Osteocyte (in vitro differentiated cells): Measurements from ENCODE around the gene RABGAP1L. TPM values are rescaled to one million over a fixed set of nuclear protein-coding genes. Genes with fewer than 3 reads are reported as not detected.

Experiments
- DNase-seq: peaks from one replicate; pipeline ENCODE4 v3.0.0; 2021; ENCODE audit warnings: mixed read lengths; ENCODE audit not compliant: unreplicated experiment; ENCODE audit errors: extremely low spot score
- H3K27ac Mint-ChIP-seq: one replicate; pipeline ENCODE4 v1.8.0; 2021; ENCODE audit warnings: mild to moderate bottlenecking, mixed read lengths; ENCODE audit not compliant: unreplicated experiment
- H3K27me3 Mint-ChIP-seq: one replicate; pipeline ENCODE4 v1.8.0; 2021; ENCODE audit warnings: mixed read lengths; ENCODE audit not compliant: unreplicated experiment
- H3K36me3 Mint-ChIP-seq: one replicate; pipeline ENCODE4 v1.8.0; 2021; ENCODE audit warnings: mixed read lengths; ENCODE audit not compliant: unreplicated experiment
- H3K4me1 Mint-ChIP-seq: one replicate; pipeline ENCODE4 v1.8.0; 2021; ENCODE audit warnings: mixed read lengths; ENCODE audit not compliant: unreplicated experiment
- H3K4me3 Mint-ChIP-seq: one replicate; pipeline ENCODE4 v1.8.0; 2021; ENCODE audit warnings: mild to moderate bottlenecking, moderate library complexity, mixed read lengths; ENCODE audit not compliant: unreplicated experiment
- H3K9me3 Mint-ChIP-seq: one replicate; pipeline ENCODE4 v1.8.0; 2021; ENCODE audit warnings: mixed read lengths; ENCODE audit not compliant: unreplicated experiment
- CTCF ChIP-seq: fragments of 200-600 bp; sonication (generic); IDR thresholded peaks from 2 replicates; pipeline ENCODE4 v1.5.0; 2021; ENCODE audit warnings: antibody characterized with exemption, mild to moderate bottlenecking, moderate library complexity
- total RNA-seq: library from RNA; stranded (reverse); gene quantifications from 2 replicates; pipeline ENCODE4 v1.2.1, GENCODE V29; 2021

RABGAP1L gene
- total RNA-seq, 1 donor from 2014 or later, result 29.3 TPM

DNA sequence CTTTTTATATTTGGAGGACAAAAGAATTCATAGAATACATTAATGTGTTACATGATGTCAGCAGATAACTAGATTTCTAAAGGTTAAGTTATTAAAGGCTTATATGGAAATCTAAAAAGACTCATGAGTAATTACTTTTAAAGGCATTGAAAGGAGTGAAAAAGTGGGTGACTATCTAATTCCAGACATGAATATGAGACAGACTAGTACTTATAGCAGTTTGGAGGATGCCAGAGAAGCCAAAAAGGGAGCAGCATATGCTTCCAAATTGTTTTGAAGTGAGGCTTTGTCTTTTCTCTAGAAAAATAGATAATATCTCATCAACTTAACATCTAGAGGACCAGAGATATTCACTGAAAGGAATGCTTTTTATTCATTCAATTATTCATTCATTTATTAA is 564.9 kb downstream of the RABGAP1L start:
- Mint-ChIP-seq H3K36me3 (no peaks in the 10 kb centered on the region), H3K4me3 (no peak overlapping the region), H3K4me1 (no peaks in the 10 kb centered on the region), H3K27me3 (no peaks in the 10 kb centered on the region), H3K27ac (no peak overlapping the region), H3K9me3 (peaks cover 4% of the 10 kb centered on the region)
- TF ChIP-seq CTCF, result no peak
- no peak for DNase-seq

GRCh38 chr1:174726167-174726879 is 567.0 kb downstream of the RABGAP1L start:
- H3K36me3 Mint-ChIP-seq, result no peaks in the 10 kb centered on the region
- H3K27me3 Mint-ChIP-seq, result no peaks in the 10 kb centered on the region
- H3K4me3 Mint-ChIP-seq, result no peak overlapping the region
- no peak overlapping the region for H3K27ac Mint-ChIP-seq
- no peaks in the 10 kb centered on the region for H3K9me3 Mint-ChIP-seq
- no peaks in the 10 kb centered on the region for H3K4me1 Mint-ChIP-seq
- peak; percentile 68 for TF ChIP-seq CTCF
- no peak for DNase-seq

DNA sequence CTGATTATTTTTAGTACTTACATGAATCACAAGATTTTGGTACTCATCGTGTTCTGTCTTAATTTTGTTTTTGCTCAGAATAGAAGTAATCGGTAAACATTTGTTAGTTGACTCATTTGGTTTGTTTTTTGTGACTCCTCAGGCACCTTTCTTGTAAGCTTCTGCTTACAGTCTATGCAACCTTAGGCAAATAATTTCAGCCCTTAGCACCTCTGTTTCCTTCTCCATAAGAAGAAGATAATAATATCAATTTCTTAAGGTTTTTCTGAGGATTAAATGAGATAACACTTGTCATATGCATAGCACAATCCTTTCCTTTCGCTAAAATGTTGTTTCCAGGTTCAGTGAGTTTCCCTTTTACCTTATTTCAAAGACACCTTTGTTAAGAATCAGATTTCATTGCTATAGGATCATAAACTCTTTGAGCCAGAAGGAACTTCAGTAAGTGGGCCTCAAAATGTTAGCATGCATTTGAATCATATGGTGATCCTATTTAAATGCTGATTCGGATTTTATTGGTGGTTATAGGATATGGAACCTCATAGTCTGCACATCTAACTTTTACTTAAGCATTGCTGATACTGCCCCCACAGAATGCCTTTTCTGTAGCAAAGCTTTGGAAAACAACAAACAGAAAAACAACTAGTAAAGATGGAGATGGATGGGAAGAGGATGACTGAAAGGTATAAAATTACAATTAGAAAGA is 567.7 kb downstream of the RABGAP1L start:
- TF ChIP-seq CTCF, result peak; percentile 5
- Mint-ChIP-seq H3K4me1 (no peaks in the 10 kb centered on the region), H3K4me3 (no peak overlapping the region)

GRCh38 chr1:174734270-174734669 is 575.0 kb downstream of the RABGAP1L start:
- no peaks in the 10 kb centered on the region for H3K27me3 Mint-ChIP-seq
- no peak for DNase-seq
- H3K27ac Mint-ChIP-seq, result no peak overlapping the region
- no peak for TF ChIP-seq CTCF
- no peaks in the 10 kb centered on the region for H3K36me3 Mint-ChIP-seq
- H3K4me1 Mint-ChIP-seq, result no peaks in the 10 kb centered on the region
- H3K9me3 Mint-ChIP-seq, result no peaks in the 10 kb centered on the region
- no peak overlapping the region for H3K4me3 Mint-ChIP-seq

More for the DNA sequence above, 567.7 kb downstream of the RABGAP1L start:
- no peak for DNase-seq
- Mint-ChIP-seq H3K27me3 (no peaks in the 10 kb centered on the region), H3K9me3 (no peaks in the 10 kb centered on the region), H3K36me3 (no peaks in the 10 kb centered on the region), H3K27ac (no peak overlapping the region)

- no peaks in the 10 kb centered on the region for H3K27me3 Mint-ChIP-seq
- H3K9me3 Mint-ChIP-seq, result no peaks in the 10 kb centered on the region
- no peak overlapping the region for H3K4me3 Mint-ChIP-seq
- H3K27ac Mint-ChIP-seq, result no peak overlapping the region
- no peak for TF ChIP-seq CTCF
- H3K4me1 Mint-ChIP-seq, result no peaks in the 10 kb centered on the region
- DNase-seq, result no peak
- H3K36me3 Mint-ChIP-seq, result no peaks in the 10 kb centered on the region
These were observed 577.5 kb downstream of the RABGAP1L start for GRCh38 chr1:174736831-174737230.
